Left ventricle myocardium superior (tissue), 1 donor: ENCODE measurements around the gene RALGAPB. TPM values are rescaled to one million over a fixed set of nuclear protein-coding genes. Genes with fewer than 3 reads are reported as not detected.
"Not testable (repeated sequence)": the region's sequence is repeated elsewhere in the genome, so short reads cannot be mapped to it uniquely, and the experiment has no call there.

Experiments used
- ATAC-seq: fragments of 200-7000 bp; cut with Tn5 transposase; one replicate; pipeline ENCODE4 v1.9.1; 2020; ENCODE audit warnings: mild to moderate bottlenecking, moderate library complexity
- DNase-seq: peaks from one replicate; pipeline ENCODE4 v3.0.0-alpha.2; 2020
- intact Hi-C: fragments of 100-400 bp; cut with micrococcal nuclease; formaldehyde crosslinking; loops from one replicate; pipeline ENCODE4 v1.11.0; 2022
- total RNA-seq: library from RNA; stranded (reverse); fragmentation: NEBNext Ultra II Directional; extraction: Animal tissue kit (Norgen Biotek cat#: 25700); gene quantifications from one replicate; pipeline ENCODE4 v1.2.1, GENCODE V29; 2021
- donor health status: DM: no; HTN: yes; CAD: no; lungs with severe emphysema.

Gene RALGAPB
- total RNA-seq, 1 donor from 2014 or later = 22.4 TPM

DNA sequence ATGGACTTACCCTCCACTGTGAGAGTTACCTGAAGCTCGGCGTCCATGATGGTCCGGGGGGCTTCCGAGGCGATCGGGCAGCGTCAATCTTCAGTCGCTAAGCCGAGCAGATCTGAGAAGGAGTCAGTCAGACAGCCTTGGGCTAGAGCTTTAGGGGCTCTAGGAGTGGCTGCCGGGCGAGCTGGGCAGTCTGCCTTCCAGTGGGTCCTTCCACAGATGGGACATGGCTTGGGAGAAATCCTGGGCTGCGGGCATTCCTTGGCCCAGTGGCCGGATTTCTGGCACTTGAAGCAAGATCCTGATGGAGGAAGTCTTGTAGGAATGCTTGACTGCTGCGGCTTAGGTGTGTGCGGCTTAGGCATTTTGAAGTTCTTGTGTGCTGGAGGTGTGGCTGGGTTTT is 123.2 kb downstream of the RALGAPB start:
- ATAC-seq, intact Hi-C loops, DNase-seq: not testable (repeated sequence)

DNA sequence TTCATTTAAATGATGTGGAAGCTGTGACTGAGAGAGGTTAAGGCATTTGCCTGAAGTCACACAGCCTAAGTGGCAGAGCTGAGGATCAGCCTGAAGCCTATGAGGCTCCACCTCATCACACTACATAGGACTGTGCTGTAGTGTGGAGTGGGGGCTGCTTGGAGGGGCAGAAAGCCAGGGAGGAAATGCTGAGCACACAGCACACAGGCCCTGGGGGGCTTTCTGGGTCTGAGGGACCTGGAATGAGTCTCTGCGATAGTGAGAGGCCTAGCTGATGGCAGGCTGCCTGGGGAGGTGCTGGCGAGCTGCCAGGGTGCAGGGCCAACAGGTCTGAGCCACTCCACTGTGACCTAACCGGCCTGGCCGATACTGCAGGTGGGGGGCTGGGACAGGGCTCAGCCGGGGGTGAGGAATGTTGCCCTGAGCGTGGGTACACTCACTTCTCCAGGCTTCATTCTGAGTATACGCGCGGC is 126.8 kb downstream of the RALGAPB start:
- intact Hi-C loops = no loop called here
- ATAC-seq (peak; percentile 98), DNase-seq (peak; percentile 87)

DNA sequence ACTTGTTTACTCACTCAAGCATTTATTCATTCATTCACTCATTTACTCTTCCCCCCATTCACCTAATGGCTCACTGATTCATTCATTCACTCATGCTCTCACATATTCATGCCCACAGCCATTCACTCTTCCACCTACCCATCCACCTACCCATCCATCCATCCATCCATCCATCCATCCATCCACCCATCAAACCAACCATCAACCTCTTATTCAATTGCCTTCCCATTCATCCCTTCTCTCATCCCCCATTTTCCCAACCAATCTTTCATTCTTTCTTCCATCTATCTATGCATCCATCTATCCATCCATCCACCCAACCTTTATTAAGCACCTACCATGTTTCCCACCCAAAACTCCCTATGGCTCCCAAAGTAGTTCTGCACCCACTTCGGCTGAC is 127.4 kb downstream of the RALGAPB start:
- DNase-seq = no peak
- intact Hi-C loops = no loop called here
- ATAC-seq = no peak

DNA sequence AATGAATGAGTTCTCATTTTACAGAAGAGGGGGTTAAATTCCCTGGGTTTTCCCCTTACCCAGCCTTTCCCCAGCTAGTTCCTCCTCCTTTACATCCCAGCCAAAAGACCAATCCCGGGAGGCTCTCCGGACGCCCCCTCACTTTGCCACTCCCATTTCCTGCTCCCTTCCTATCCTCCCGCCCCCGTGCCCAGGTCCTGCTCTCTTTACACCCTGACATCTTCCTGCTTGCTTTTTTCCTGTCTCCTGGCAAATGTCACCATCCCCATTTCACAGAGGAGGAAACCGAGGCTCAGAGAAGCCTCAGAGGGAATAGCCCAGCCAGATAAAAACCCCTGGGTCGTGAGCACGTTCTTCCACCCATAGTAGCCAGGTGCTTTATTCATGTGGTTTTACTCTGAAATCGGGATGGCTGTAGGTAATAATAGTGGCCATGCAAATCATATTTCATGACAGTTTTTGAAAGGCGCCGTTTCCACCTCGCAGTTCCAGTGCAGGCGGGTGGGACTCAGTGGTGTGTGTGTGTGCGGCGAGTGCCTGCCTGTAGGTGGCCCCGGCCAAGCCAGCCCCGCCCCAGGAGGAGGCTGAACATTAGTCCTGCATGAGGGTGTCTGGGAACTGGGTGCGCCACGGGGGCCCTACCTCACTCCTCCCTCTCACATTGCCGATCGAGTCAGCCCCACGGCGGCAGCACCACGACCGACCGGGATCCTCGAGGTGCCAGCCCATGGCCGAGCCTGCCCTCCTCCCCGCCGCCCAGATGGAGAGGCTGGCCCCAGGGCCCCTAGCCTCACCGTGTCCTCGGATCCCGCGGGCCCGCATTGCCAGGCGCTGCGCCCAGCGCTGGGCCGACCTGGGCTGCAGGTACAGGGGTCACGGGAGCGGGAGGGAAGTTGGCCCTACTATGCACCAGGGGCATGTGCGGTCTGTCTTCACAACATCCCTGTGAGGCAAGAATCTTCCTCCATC is 128.9 kb downstream of the RALGAPB start, which contains the start of gene ARHGAP40:
Gene ARHGAP40, plus strand, starts transcription at position 594 of the 969 bp plus-strand sequence.
- intact Hi-C loops = no loop called here
- DNase-seq (no peak), ATAC-seq (peak; percentile 28)

DNA sequence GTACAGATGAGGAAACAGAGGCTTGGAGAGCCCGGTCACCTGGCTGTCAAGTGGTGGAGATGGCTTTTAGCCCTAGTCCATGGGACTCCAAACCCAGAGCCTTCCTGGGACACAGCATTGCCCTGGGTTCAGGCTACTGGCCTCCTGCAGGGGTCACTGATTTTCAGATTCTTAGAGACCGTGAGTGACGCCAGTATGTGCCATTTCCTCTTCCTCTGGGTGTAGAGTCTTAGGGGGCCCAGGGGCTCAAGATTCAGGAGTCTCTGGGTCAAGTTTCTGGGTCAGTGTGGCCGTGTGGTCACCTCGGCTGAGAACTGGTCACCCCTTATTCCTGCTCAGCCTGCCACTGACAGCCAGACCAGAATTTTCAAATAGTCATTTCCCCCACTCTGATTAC is 129.5 kb downstream of the RALGAPB start:
- intact Hi-C loops = no loop called here
- DNase-seq (no peak), ATAC-seq (no peak)

DNA sequence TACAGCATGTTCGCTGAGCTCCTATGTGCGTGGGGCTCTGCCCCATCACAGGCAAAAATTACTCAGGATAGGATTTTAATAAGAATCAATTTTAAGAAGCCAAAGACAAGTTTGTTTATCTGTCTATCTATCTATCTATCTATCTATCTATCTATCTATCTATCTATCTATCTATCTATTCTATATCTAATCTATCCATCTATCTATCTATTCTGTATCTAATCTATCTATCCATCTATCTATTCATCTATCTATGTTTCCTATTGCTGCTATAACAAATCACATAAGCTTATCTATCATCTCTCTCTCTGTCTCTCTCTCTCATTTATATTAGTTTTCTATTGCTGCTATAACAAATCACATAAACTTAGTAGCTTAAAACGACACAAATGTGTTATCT is 130.6 kb downstream of the RALGAPB start:
- intact Hi-C loops = no loop called here
- DNase-seq = no peak
- no peak for ATAC-seq

DNA sequence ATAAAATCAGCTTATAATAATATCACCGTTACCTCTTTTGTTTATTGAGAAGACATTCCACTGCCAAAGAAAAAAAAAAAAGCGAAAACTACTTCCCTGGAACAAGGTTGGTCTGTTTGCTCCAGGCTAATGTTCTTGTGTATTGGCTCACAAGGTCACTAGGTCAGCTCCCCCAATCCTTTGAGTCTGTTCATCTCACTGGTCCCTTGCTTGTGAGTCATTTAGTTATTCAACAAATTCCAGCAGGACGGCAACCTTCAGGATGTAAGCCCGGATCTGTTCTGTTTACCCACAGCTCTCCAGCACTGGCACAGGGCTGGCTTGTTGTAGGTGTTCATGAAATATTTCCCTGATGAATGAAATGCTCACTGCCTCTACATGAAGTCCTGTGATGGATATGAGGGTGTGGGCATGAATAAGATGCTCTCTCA is 132.2 kb downstream of the RALGAPB start:
- intact Hi-C loops = no loop called here
- DNase-seq = no peak
- no peak for ATAC-seq

DNA sequence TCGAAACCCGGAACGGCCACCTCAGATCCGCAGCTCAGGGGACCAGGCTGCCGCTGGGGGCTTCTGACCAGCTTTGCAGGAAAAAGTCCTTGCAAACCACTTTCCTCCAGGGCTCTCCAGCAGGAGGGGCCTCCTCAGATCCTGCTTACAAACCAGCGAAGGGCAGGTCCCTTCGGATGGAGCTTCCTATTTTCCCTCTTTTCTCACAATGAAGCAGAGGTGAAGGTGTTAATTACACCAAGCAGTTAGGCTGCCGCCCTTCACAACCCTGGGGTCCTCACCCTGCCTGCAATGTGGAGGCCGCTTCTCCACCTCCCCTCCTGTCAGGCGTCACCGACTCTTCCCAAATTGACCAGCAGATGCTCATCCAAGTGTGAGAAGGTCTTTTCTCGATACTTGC is 134.7 kb downstream of the RALGAPB start:
- intact Hi-C loops = no loop called here
- ATAC-seq (no peak), DNase-seq (no peak)

DNA sequence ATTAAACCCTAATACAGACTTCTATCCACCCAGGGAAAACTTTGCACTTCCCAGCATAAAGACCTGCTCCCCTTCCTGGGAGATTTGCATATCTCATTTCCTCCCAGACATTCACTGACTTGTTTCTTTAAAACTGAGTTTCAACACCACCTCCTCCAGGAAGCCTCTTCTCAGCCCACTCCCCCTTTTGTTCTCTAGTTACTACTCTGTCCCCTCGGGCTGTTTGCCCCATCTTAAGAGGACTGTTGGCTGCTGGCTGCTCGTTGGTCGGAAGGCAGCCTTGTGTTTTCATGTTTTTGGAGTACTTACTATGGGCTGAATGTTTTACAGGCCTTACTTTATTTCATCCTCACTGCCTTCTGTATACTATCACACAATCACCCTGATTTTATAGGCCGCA is 135.5 kb downstream of the RALGAPB start:
- intact Hi-C loops = no loop called here
- ATAC-seq (no peak), DNase-seq (no peak)

DNA sequence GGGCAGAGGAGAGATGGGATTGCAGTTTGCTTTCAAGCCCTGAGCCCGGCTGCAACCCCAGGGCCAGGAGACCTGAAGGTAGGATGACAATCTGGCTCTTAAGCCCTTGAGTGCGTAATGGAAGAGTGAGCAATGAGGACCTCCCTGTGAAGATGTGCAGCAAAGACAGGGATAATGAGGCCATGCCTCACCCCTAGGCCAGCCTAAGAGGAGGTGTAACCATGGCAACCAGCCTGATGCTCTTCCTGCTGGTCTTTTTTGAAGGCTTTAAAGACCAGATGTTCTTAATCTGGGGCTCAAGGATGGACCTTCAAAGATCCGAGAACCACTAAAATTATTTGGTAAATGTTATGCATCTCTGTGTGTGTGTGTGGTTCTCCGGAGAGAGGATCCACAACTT is 137.2 kb downstream of the RALGAPB start:
- intact Hi-C loops = no loop called here
- ATAC-seq = no peak
- no peak for DNase-seq

DNA sequence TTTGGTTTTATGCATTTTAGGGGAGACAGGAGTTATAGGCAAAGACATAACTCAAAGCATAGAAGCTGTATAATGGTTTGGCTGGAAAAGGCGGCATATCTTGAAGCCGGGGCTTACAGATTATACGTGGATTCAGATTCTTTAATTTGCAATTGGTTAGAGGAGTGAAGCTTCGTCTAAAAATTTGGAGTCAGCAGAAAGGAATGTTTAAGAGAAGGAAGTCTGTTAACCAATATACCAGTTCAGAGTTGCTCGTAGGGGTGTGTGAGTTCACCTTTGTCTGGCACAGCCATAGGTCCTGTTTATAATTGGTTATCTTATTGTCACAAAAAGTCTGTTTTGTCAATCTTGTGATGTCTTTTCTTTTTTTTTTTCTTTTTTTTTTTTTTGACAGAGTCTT is 137.9 kb downstream of the RALGAPB start:
- no peak for ATAC-seq
- intact Hi-C loops = no loop called here
- no peak for DNase-seq

DNA sequence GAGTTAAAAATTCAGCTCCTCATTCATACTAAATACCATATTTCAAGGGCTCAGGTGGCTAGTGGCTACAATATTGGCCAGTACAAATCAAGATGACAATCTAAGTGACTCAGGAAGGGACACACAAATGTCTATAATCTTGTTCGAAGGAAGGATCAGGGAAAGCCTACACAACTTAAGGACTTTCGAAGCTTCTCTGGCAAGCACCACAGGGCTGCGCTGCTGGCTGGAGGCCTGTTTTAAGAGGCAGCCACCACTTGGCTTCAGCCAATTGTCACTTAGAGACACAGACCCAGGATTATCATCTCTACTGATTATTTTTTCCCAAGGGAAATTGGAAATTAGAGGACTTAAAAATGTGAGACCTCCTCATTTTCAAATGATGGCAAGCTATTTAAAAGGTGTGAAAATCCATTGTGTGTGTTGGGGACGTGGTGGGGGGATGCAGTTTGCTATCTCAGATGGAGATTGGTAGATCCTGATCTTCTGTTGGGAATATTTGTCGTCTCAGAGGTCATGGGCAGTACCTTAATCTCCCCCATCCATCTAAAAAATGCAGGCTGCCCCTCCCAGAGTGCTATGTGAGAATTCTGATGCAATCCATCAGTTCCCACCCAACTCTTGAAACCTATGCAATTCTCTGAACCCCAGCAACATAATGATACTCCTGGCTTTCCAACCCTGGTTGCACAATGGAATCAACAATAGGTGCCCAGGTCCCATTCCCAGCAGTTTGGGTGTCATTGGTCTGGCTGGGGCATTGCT is 140.3 kb downstream of the RALGAPB start:
- ATAC-seq (no peak), DNase-seq (no peak)
- intact Hi-C loops = no loop called here

DNA sequence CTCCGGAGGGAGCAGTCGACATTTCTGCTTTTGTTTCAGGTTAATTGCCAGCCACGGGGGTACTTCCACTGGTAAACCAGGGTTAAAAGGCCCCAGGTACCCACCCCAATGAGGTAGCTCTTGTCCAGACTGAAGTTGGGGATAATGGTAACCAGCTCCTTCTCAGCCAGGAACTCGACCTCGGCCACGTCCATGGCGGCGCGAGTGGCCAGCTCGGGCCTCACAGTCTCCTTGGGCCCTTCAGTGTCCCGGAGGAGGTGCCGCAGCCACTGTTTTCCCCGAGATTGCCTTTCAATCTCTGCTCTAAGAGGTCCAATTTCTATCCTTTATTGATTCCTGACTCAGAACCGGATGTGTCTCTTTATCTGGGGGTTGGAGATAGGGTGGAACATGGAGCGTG is 142.6 kb downstream of the RALGAPB start:
- ATAC-seq (no peak), DNase-seq (no peak)
- intact Hi-C loops = no loop called here

DNA sequence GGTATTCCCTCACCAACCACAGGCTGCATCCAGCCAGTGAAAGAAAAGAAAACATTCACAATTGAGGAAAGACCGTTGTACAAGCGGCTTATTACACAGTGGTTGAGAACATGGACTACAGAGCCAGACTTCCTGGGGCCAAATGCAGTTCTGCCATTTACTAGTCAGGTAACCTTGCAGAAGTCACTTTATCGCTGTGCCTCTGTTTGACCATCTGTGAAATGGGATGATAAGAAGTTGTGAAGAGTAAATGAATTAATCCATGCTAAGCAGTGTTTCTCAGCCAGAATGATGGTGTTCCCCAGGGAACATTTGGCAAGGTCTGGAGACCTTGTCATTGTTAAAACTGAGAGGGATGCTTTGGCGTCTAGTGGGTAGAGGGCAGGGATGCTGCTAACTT is 143.8 kb downstream of the RALGAPB start:
- intact Hi-C loops = no loop called here
- ATAC-seq (no peak), DNase-seq (no peak)

DNA sequence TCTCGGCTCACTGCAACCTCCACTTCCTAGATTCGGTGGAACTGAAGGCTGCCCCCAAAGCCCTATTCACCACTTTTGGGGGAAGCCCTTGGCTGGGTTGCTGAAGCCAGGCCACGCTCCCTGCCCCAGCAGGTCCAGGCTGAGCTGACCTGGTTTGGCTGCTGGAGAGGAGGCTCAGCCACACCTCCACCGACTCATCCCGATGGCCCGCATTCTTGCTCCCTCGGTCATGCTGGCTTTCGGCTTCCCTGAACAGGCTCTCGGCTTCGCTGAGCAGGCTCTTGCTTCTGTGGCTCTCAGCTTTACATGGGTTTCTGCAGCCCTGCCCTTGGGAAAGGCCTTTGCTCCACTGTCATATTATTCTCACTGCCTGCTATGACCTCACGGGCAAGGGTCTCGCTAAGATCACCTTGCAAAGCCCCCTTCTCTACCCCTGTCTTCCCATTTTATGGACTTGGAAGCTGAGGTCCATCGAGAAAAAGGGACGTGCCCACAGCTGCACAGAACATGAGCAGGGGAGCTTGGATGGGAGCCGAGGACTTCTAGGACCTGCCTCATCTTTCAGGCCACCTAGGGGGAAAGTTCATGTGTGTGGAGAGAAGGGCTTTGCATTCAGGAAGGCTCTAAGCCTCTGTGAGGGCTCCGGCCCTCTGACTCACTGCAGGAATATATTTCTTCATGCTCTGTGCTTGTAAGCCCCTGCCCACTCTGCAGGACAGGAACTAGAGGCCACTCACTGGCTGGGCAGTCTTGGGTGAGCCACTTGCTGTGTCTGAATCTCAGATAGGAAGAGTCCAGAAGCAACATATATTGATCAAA is 144.6 kb downstream of the RALGAPB start:
- DNase-seq (no peak), ATAC-seq (no peak)
- intact Hi-C loops = no loop called here

DNA sequence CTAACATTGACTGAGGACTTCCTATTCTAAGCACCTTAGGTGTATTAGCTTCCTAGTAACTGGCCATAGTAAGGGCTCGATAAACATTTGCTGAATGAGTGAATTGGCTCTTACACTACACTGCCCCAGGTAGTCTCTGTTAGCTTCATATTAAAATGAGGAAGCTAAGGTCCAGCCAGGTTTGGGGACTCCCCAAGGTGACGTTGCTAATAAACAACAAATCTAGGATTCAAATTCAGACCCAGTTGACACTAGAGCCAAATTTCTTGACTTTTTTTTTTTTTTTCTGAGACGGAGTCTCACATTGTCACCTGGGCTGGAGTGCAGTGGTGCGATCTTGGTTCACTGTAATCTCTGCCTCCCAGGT is 145.2 kb downstream of the RALGAPB start:
- DNase-seq = no peak
- intact Hi-C loops = no loop called here
- no peak for ATAC-seq

DNA sequence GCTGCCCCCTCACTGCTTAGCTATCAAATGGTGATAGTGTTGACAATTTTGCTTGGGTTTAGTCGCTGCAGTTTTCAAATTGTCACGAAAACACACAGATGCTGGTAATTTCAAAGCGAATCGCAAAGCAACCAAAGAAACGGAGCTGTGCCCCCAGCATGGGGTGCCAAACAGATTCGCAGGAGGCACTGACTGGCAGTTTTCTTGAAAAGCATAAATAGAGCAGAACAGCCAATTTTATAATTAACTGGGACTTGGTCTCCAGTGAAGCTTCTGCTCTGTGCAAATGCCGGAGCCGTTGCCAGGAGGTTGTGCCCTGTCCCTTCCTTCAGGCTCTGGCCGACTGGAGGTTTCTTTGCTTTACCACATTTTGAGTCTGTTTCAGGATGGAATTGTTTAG is 147.8 kb downstream of the RALGAPB start:
- ATAC-seq = no peak
- intact Hi-C loops = no loop called here
- no peak for DNase-seq

DNA sequence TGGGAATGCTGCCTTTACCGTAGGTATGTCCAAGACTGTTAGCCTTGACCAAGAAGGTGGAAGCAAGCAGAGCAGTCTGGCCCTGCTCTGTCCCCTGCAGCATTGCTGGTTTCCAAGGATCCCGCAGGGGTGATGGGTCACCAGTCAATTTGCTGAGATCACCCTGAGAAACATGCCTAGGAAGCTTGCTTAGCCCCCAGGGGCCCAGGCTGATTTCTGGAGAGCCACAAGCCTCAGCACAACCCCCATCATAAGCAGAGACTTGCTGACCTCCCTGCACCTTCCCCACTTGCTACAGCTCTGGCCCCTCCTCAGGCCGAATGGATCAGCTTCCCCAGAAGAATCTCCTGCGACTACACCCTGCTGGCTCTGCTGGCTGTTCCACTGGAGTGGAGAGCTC is 150.4 kb downstream of the RALGAPB start:
- ATAC-seq = no peak
- intact Hi-C loops = no loop called here
- DNase-seq = no peak

DNA sequence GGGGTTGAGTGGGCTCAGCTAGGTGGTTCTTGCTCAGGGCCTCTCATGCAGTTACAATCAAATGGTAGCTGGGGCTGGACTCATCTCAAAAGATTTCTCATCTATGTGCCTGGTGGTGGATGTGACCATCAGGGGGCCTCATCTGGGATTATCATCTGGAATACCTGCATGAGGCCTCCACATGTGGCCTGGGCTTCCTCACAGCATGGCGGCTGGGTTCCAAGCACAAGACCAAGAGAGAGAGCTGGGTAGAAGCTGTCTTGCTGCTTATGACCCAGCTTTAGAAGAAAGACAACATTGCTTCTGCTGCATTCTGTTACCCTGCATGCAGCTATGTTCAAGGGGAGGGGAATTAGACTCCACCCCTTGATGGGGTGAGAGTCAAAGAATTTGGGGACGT is 151.4 kb downstream of the RALGAPB start:
- intact Hi-C loops = no loop called here
- DNase-seq = no peak
- ATAC-seq = no peak
